CD14-positive monocyte (primary cell): Measurements from ENCODE around the gene MAP7D1. TPM values are rescaled to one million over a fixed set of nuclear protein-coding genes. Genes with fewer than 3 reads are reported as not detected.

Experiments
- DNase-seq, 3 donors: peaks; one replicate each; pipeline ENCODE4 v3.0.0-alpha.2; 2011 to 2022
- H2AFZ ChIP-seq: 2 replicates; pipeline ENCODE4 v1.6.0; 2012; ENCODE audit warnings: mild to moderate bottlenecking, low read depth, low read length, inconsistent platforms; ENCODE audit not compliant: insufficient read depth, poor library complexity, severe bottlenecking
- H3K27ac ChIP-seq, 2 donors: 1 replicate in 1 of 2; 2 replicates in 1 of 2; pipeline ENCODE4 v1.5.1; 2012 to 2013; ENCODE audit warnings: low read length in 2 of 2, control low read depth in 1 of 2, inconsistent platforms in 1 of 2, low read depth in 1 of 2, mild to moderate bottlenecking in 1 of 2
- H3K27me3 ChIP-seq, 2 donors: one replicate each; pipeline versions ENCODE4 v1.6.0 to v1.6.1; 2011 to 2013; ENCODE audit warnings: low read length in 2 of 2; ENCODE audit not compliant: control insufficient read depth in 2 of 2, insufficient read depth in 2 of 2
- H3K36me3 ChIP-seq, 2 donors: replicated peaks in 1 of 2; 1 replicate in 1 of 2; 2 replicates in 1 of 2; pipeline versions ENCODE4 v1.5.1 to v1.6.1; 2012 to 2013; ENCODE audit warnings: low read length in 2 of 2, control low read depth in 1 of 2, inconsistent platforms in 1 of 2, mild to moderate bottlenecking in 1 of 2; ENCODE audit not compliant: insufficient read depth in 2 of 2, control insufficient read depth in 1 of 2
- H3K4me1 ChIP-seq, 2 donors: 1 replicate in 1 of 2; 2 replicates in 1 of 2; pipeline versions ENCODE4 v1.5.1 to v1.6.1; 2012 to 2013; ENCODE audit warnings: low read length in 2 of 2, control low read depth in 1 of 2, inconsistent platforms in 1 of 2, mild to moderate bottlenecking in 1 of 2, moderate library complexity in 1 of 2; ENCODE audit not compliant: insufficient read depth in 2 of 2, control insufficient read depth in 1 of 2
- H3K4me2 ChIP-seq: replicated peaks from 2 replicates; pipeline ENCODE3; 2012; ENCODE audit warnings: low read length, moderate library complexity, mild to moderate bottlenecking; ENCODE audit not compliant: poor library complexity, severe bottlenecking; ENCODE audit errors: extremely low read depth
- H3K4me3 ChIP-seq, 3 experiments: fragments of 200-600 bp in 1 of 3; sonication (generic) in 1 of 3; replicated peaks in 1 of 3; 1 replicate in 2 of 3; 2 replicates in 1 of 3; pipeline ENCODE4 v1.5.1; 2011 to 2013; ENCODE audit warnings: low read length in 3 of 3, mild to moderate bottlenecking in 3 of 3, control low read depth in 2 of 3, low read depth in 2 of 3, inconsistent platforms in 1 of 3, moderate library complexity in 1 of 3
- H3K79me2 ChIP-seq: 2 replicates; pipeline ENCODE4 v1.6.0; 2012; ENCODE audit warnings: mild to moderate bottlenecking, control low read depth, inconsistent platforms, low read length, moderate library complexity; ENCODE audit not compliant: insufficient read depth
- H3K9ac ChIP-seq: 2 replicates; pipeline ENCODE4 v1.6.0; 2017; ENCODE audit warnings: low read length, mild to moderate bottlenecking; ENCODE audit not compliant: insufficient read depth, poor library complexity, severe bottlenecking
- H3K9me3 ChIP-seq, 2 donors: replicated peaks in 1 of 2; 1 replicate in 1 of 2; 2 replicates in 1 of 2; pipeline versions ENCODE4 v1.5.1 to v1.6.1; 2012 to 2013; ENCODE audit warnings: low read length in 2 of 2, control low read depth in 1 of 2; ENCODE audit not compliant: control insufficient read depth in 1 of 2, insufficient read depth in 1 of 2
- H4K20me1 ChIP-seq: 2 replicates; pipeline ENCODE4 v1.6.0; 2012; ENCODE audit warnings: mild to moderate bottlenecking, low read length, control low read depth, moderate library complexity; ENCODE audit not compliant: insufficient read depth
- H3K27ac Mint-ChIP-seq, 7 donors: one replicate each; pipeline ENCODE4 v1.8.0; 2020; ENCODE audit warnings: mild to moderate bottlenecking in 7 of 7, mixed read lengths in 7 of 7, moderate library complexity in 6 of 7, inconsistent platforms in 2 of 7
- H3K27me3 Mint-ChIP-seq, 3 donors: one replicate each; pipeline ENCODE4 v1.8.0; 2021 to 2022; ENCODE audit warnings: low read depth in 3 of 3, mild to moderate bottlenecking in 3 of 3, mixed read lengths in 3 of 3, moderate library complexity in 3 of 3, inconsistent platforms in 1 of 3
- H3K36me3 Mint-ChIP-seq, 2 donors: one replicate each; pipeline ENCODE4 v1.8.0; 2020; ENCODE audit warnings: mixed read lengths in 2 of 2, inconsistent platforms in 1 of 2, mild to moderate bottlenecking in 1 of 2
- H3K4me1 Mint-ChIP-seq: one replicate; pipeline ENCODE4 v1.8.0; 2020; ENCODE audit warnings: mild to moderate bottlenecking, mixed read lengths
- H3K4me3 Mint-ChIP-seq, 2 donors: one replicate each; pipeline ENCODE4 v1.8.0; 2020; ENCODE audit warnings: mild to moderate bottlenecking in 2 of 2, mixed read lengths in 2 of 2, moderate library complexity in 1 of 2
- H3K9me3 Mint-ChIP-seq, 7 donors: one replicate each; pipeline ENCODE4 v1.8.0; 2020 to 2022; ENCODE audit warnings: mixed read lengths in 7 of 7, mild to moderate bottlenecking in 6 of 7, moderate library complexity in 6 of 7, inconsistent platforms in 2 of 7
- WGBS: methylation state at CpG from one replicate; pipeline ENCODE4 v1.1.5; 2013; ENCODE audit warnings: missing lambda C conversion rate; ENCODE audit not compliant: insufficient coverage; 5-methylcytosine and 5-hydroxymethylcytosine counted together
- intact Hi-C, 2 donors: fragments of 100-400 bp; cut with micrococcal nuclease; formaldehyde crosslinking; loops; one replicate each; pipeline versions ENCODE4 v1.15.0 to v1.15.1; 2023
- polyA plus RNA-seq, 3 donors: library from polyadenylated mRNA; depleted of rRNA in 1 of 3; unstranded in 2 of 3; stranded (reverse) in 1 of 3; fragments of 300-500 nt in 2 of 3; fragments of >200 nt in 1 of 3; fragmentation: Illumina TruSeq in 2 of 3; gene quantifications; 1 replicate in 2 of 3; 2 replicates in 1 of 3; pipeline ENCODE4 v1.2.3, GENCODE V29; 2012 to 2021
- TF ChIP-seq, protein P1 (sequence below): fragments of 200-600 bp; IDR thresholded peaks from one replicate; pipeline ENCODE4 v1.8.0; 2022; ENCODE audit warnings: antibody characterized with exemption, mild to moderate bottlenecking

The MAP7D1 gene
- polyA plus RNA-seq, 3 donors, result 12.3 to 153 (median 13.6) TPM

DNA sequence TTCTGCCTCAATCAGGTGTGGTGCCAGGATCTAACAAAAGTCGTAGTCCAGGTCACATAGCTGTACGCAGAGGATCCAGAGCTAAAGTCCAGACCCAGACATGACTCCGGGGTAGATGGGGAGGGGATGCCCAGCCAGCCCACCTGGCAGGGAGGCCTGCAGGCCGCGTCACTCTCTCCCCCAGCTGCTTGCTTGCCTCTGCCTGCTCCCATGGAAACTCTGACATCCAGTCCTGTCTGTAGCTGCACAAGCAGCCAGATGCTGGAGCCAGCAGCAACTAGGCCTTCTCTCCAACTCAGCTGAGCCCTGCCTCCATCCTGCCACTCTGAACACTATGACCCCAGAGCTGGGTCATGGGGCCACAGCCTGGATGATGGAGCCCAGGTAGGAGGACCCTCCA is 39.1 kb upstream of the MAP7D1 start:
- Histone ChIP-seq H3K4me3 (no peak overlapping the region), H3K27me3 (no peaks in the 10 kb centered on the region), H3K9me3 (no peaks in the 10 kb centered on the region), H3K27ac (no peak overlapping the region), H3K4me2 (no peak overlapping the region), H2AFZ (no peak overlapping the region), H3K79me2 (peaks cover 11% of the 10 kb centered on the region), H3K9ac (peak overlapping the region; percentile 15), H3K36me3 (peaks cover 2 to 15% of the 10 kb centered on the region in 2 donors), H3K4me1 (peaks cover 43 to 62% of the 10 kb centered on the region in 2 donors), H4K20me1 (no peaks in the 10 kb centered on the region)
- peaks cover 29 to 30% of the 10 kb centered on the region in 2 donors for H3K36me3 Mint-ChIP-seq
- H3K27me3 Mint-ChIP-seq, result peaks cover 0 to 4% (median 3%) of the 10 kb centered on the region in 3 donors
- H3K27ac Mint-ChIP-seq, result peak overlapping the region in 2 of 7 donors; percentile 8 to 23
- intact Hi-C loops, result no loop called here
- H3K4me3 Mint-ChIP-seq, result no peak overlapping the region
- WGBS, result 97% methylated on average over 5 of the region's 5 CpGs
- peaks cover 49% of the 10 kb centered on the region for H3K4me1 Mint-ChIP-seq
- TF ChIP-seq, protein P1, sequence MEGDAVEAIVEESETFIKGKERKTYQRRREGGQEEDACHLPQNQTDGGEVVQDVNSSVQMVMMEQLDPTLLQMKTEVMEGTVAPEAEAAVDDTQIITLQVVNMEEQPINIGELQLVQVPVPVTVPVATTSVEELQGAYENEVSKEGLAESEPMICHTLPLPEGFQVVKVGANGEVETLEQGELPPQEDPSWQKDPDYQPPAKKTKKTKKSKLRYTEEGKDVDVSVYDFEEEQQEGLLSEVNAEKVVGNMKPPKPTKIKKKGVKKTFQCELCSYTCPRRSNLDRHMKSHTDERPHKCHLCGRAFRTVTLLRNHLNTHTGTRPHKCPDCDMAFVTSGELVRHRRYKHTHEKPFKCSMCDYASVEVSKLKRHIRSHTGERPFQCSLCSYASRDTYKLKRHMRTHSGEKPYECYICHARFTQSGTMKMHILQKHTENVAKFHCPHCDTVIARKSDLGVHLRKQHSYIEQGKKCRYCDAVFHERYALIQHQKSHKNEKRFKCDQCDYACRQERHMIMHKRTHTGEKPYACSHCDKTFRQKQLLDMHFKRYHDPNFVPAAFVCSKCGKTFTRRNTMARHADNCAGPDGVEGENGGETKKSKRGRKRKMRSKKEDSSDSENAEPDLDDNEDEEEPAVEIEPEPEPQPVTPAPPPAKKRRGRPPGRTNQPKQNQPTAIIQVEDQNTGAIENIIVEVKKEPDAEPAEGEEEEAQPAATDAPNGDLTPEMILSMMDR, result no peak
- no peak for DNase-seq
- peaks cover 0 to 2% (median 0%) of the 10 kb centered on the region in 7 donors for H3K9me3 Mint-ChIP-seq

DNA sequence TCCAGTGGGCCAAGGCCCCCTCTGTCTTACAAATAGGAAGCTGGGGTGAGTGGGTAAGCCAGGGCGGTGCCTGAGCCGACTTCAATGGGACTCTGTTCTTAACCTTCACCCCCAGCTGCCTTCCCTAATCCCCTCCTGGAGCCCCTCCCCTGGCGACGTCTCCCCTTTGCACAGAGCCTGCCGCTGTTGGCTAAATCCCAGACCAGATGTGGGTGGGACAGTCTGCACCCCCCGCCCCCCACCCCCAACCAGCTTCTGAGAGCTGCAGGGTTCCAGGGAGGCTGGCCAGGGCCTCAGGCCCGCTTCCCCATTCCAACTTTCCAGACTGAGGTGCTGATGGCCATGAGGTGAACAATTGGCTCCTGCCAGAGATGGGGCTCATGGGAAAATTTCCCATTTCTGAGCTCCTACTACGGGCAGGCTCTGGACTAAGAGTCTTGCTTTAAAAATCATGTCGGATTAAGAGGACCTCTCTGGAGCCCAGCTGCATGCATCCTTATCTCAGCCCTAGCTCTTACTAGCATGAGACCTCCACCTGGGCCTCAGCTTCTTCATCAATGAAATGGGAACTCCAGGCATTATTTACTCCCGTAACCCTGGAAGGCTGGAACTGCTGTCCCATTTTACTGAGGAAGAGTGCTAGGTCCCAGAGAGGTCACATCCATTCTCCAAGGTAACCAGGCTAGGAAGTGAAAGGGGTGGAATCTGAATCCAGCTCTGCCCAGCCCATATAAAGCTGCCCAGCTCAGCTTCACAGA is 37.3 kb upstream of the MAP7D1 start:
- Histone ChIP-seq H3K79me2 (peaks cover 14% of the 10 kb centered on the region), H3K4me2 (no peak overlapping the region), H3K27ac (no peak overlapping the region), H3K4me3 (no peak overlapping the region), H4K20me1 (no peaks in the 10 kb centered on the region), H3K27me3 (no peaks in the 10 kb centered on the region), H3K4me1 (peaks cover 60 to 79% of the 10 kb centered on the region in 2 donors), H2AFZ (no peak overlapping the region), H3K9me3 (no peaks in the 10 kb centered on the region), H3K9ac (no peak overlapping the region), H3K36me3 (peaks cover 1 to 2% of the 10 kb centered on the region in 2 donors)
- H3K9me3 Mint-ChIP-seq, result peaks cover 0 to 2% (median 0%) of the 10 kb centered on the region in 7 donors
- DNase-seq, result no peak
- intact Hi-C loops, result no loop called here
- H3K27me3 Mint-ChIP-seq, result peaks cover 0 to 3% (median 3%) of the 10 kb centered on the region in 3 donors
- H3K4me1 Mint-ChIP-seq, result peaks cover 66% of the 10 kb centered on the region
- peaks cover 17 to 20% of the 10 kb centered on the region in 2 donors for H3K36me3 Mint-ChIP-seq
- WGBS, result 85% methylated on average over 7 of the region's 10 CpGs
- H3K4me3 Mint-ChIP-seq, result no peak overlapping the region
- peak overlapping the region in 1 of 7 donors; percentile 55 for H3K27ac Mint-ChIP-seq
- TF ChIP-seq, protein P1, result no peak
